GM18867 (cell line): ENCODE measurements around the gene CLEC1B.
"Not testable (repeated sequence)": the region's sequence is repeated elsewhere in the genome, so short reads cannot be mapped to it uniquely, and the experiment has no call there.

Experiments used
- ATAC-seq: cut with Tn5 transposase; IDR thresholded peaks from one replicate; pipeline ENCODE4 v1.9.1; 2021; ENCODE audit warnings: mild to moderate bottlenecking, moderate library complexity; ENCODE audit not compliant: unreplicated experiment

The CLEC1B gene

GRCh38 chr12:9975614-9976013 is 23.3 kb downstream of the CLEC1B start:
- no peak for ATAC-seq

- not testable (repeated sequence) for ATAC-seq
Measured at GRCh38 chr12:9974731-9975130, 24.2 kb downstream of the CLEC1B start.

- ATAC-seq: no peak
Measured at GRCh38 chr12:9973949-9974348, 25.0 kb downstream of the CLEC1B start.

GRCh38 chr12:9971181-9971580 is 27.7 kb downstream of the CLEC1B start, which contains the start of gene CLEC12A:
Gene CLEC12A (plus strand): TSS chr12:9971409. CDS start chr12:9971597, 188 bp downstream.
- ATAC-seq: no peak

- no peak for ATAC-seq
Measured at GRCh38 chr12:9969673-9970072, 29.2 kb downstream of the CLEC1B start.

GRCh38 chr12:9961901-9962300 is 37.0 kb downstream of the CLEC1B start:
- no peak for ATAC-seq

- ATAC-seq: no peak
Measured at GRCh38 chr12:9961106-9961505, 37.8 kb downstream of the CLEC1B start.

GRCh38 chr12:9960590-9960989 is 38.3 kb downstream of the CLEC1B start:
- no peak for ATAC-seq

GRCh38 chr12:9957834-9958233 is 41.1 kb downstream of the CLEC1B start:
- no peak for ATAC-seq

- not testable (repeated sequence) for ATAC-seq
Measured at GRCh38 chr12:9952954-9953729, 45.8 kb downstream of the CLEC1B start.

GRCh38 chr12:9951026-9951675 is 47.8 kb downstream of the CLEC1B start:
- no peak for ATAC-seq

GRCh38 chr12:9948606-9949296 is 50.2 kb downstream of the CLEC1B start:
- peak; percentile 97 for ATAC-seq

- no peak for ATAC-seq
Measured at GRCh38 chr12:9947674-9948073, 51.2 kb downstream of the CLEC1B start.

GRCh38 chr12:9944391-9944790 is 54.5 kb downstream of the CLEC1B start:
- ATAC-seq: no peak

- ATAC-seq: no peak
Measured at GRCh38 chr12:9943240-9943639, 55.7 kb downstream of the CLEC1B start.
